Kasumi-1 (cell line): Measurements from ENCODE around the gene TMEM134.

Source experiments
- DNase-seq, 2 experiments: peaks; one replicate each; lab custom pipeline; 2025; lab: John Stamatoyannopoulos, UW

The TMEM134 gene

DNA sequence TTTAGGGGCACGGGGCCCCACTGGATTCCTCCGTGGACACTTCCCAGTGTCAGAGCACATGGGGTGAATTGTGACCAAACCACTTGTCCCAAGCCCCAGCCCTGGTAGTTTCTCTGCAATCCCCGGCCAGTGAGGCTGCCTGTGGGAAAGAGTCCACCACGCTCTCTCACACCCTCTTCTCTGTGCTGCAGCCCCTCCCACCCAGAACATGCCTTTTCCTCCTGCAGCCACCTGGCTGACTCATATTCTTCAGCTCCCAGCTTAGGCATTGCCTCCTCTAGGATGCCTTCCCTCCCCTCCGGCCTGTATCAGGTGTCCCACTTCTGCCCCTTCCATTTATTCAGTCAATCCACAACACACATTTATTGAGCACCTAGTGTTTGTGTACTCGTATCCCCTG, 46.2 kb downstream of the TMEM134 start:
- DNase-seq = no peak

DNA sequence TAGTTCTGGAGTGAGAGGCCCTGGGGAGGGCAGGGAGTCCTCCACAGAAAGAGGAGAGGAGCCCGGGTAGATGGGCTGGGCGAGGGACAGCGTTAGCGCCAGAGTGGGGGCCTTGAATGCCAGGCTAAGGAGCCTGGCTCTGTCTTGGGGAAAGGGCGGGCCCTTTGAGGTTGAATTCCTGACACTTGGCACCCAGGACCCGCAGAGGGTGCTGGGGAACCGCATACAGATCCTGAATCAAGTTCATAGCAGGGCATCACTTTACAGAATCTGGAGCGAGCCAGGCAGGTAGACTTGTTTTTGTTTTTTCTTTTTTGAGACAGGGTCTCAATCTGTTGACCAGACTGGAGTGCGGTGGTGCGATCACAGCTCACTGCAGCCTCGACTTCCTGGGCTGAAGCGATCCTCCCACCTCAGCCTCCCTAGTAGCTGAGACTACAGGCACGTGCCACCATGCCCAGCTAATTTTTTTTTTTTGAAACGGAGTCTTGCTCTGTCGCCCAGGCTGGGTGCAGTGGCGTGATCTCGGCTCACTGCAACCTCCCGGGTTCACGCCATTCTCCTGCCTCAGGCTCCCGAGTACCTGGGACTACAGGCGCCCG, 47.5 kb downstream of the TMEM134 start:
- DNase-seq = no peak

DNA sequence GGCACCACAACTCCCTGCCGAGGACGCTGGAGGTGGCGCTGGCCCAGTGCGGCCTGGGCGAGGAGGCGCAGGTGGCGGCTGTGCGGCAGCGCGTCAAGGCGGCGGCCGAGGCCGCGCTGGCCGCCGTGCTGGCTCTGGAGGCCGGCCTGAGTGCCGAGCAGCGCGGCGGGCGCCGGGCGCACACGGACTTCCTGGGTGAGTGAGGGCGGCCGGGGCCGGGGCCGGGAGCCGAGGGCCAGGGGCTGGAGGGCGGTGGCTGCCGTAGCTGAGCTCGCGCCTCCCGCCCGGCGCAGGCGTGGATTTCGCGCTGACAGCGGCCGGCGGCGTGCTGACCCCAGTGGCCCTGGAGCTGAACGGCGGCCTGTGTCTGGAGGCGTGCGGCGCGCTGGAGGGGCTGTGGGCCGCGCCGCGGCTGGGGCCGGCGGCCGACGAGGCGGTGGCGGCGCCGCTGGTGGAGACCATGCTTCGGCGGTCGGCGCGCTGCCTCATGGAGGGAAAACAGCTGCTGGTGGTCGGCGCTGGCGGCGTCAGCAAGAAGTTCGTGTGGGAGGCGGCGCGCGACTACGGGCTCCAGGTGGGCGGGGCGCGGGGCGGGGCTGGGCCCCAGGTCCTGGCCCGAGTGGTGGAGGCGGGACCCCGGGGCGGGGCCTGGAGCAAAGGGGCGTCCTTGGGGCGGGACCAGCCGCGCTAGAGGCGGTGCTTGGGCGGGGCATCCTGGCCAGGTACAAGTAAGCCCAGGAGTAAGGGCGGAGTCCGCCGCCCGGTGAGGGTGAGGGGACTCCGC, 48.2 kb downstream of the TMEM134 start:
- peak; percentile 89 to 90 for DNase-seq

DNA sequence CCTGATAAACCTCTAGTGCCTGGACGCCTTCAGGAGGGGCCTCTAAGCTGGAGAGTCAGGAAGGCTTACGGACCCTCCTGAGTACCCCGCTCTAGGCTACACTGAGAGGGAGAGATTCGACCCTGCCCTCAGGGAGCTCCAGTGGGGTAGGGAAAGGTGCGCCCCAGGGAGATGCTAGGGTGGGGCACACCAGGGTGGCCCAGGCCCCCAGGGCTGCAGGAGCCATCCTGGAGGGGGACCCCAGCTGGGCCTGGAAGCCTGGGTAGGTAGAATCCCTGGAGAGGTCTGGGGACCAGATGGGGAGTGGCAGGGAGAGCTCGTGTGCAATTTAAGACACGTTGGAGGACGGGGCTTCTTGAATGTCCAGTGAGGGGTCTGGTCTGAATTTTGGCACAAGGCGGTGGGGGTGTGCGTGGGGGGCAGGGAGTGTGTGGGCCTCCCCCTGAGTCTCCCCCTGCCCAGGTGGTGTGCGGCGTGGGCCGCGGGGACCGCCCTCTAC, 48.9 kb downstream of the TMEM134 start:
- no peak for DNase-seq

DNA sequence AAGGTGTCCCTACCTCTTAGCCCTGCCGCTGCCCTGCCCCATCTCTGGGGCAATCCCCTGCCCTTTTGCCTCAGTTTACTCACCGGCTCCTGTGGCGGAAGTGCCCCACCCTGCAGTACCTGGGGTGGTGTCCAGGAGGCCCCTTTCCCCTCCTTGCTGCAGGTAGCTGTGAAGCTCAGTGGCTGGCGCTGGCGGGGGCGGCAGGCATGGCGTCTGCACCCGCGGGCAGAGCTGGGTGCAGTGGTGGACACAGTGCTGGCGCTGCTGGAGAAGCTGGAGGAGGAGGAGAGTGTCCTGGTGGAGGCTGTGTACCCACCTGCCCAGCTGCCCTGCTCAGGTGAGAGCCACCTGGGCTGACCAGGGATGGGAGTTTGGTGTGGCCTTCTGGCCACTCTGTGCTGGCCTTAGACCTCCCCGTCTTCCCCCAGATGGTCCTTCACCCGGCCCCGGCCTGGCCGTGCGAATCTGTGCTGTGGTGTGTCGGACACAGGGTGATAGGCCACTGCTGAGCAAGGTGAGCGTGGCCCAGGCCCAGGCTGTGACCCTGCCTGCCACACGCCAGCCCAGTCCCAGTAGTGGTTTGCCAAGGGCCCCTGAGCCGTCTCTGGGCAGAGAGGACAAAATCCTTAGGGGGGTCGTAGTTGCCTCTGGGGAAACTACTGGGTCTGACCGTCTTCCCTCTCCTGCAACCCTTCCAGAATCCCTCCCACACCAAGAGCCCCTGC, 49.6 kb downstream of the TMEM134 start:
- DNase-seq = no peak

DNA sequence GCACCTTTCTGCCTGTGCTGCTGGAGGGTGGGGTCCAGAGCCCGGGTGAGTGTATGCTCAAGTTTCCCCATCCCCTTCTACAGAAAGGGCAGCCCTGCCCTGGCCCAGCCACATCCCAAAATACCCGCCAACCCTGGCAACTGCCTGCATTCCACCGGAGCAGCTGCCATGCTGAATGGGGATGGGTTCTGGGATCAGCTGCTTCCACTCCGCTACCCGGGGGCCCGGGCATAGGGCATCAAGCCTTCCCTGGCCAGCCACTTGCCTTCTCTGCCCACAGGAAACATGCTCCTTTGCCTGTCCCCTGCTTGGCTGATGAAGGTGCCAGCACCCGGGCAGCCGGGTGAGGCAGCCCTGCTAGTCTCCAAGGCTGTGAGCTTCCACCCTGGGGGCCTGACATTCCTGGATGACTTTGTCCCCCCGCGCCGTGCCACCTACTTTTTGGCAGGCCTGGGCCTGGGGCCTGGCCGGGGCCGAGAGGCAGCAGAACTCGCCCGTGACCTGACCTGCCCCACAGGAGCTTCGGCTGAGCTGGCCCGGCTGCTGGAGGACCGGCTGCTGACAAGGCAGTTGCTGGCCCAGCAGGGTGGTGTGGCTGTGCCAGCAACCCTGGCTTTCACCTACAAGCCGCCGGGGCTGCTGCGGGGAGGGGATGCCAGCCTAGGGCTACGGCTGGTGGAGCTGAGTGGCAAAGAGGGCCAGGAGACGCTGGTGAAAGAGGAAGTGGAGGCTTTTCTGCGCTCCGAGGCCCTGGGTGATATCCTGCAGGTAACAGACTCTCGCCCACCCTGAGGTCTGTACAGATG, 50.4 kb downstream of the TMEM134 start:
- DNase-seq = peak; percentile 19 to 41

DNA sequence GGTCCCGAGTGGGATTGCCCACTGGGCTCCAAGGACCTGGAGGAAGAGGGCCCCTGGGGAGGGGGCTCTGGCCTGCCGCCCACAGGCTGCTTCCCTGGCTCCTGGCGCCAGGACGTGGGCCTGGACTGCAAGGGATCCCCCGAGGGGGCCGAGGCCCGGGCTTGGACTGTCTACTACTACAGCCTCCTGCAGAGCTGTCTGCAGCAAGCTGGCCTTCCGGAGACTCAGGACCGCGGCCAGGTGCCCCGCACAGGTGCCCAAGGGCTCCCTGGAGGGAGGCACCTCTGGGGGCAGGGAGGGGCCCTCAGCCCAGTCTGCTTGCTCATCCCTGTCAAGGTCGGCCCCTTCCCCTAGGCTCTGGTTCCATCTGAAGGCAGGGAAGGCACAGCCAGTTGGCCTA, 51.6 kb downstream of the TMEM134 start:
- no peak for DNase-seq

DNA sequence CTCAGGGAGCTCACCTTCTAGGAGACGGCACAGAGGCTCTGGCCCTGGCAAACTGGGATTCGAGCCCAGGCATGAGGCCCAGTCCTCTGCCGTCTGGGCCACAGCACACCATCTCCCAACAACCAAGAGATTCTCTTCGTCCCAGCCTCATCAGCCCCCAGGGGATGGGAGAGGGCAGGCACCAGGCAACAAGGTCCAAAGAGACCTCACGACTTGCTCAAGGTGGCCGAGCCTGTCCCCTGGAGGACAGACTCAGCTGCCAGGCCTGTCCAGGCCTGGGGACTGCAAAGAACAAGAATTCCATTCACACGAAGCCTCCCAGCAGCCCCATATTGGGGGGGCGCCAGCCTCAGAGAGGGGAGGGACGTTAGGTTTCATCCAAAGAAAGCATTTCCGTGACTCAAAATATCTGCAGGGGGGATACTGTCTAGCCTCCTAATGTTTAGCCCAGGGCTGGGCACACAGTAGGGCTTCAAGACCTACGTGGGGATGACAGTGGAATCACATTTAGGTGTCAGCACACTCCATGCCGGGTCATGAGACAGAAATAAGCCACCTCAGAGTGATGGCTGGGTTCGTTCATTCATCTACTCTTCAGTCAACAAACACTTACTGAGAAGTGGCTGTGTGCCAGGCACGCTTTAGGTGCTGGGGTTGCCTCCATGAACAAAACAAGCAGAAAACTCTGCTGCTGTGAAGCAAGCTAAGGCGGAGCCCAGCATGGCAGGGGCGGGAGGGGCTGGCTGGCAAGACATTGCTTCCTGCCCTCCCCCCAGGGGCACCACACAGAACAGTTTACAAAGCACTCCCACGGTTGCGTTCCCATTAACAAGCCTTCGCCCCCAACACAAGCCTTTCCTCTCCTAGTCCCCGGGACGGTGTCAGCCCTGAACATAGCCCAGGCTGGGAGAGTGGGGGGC, 52.4 kb downstream of the TMEM134 start:
- no peak for DNase-seq

DNA sequence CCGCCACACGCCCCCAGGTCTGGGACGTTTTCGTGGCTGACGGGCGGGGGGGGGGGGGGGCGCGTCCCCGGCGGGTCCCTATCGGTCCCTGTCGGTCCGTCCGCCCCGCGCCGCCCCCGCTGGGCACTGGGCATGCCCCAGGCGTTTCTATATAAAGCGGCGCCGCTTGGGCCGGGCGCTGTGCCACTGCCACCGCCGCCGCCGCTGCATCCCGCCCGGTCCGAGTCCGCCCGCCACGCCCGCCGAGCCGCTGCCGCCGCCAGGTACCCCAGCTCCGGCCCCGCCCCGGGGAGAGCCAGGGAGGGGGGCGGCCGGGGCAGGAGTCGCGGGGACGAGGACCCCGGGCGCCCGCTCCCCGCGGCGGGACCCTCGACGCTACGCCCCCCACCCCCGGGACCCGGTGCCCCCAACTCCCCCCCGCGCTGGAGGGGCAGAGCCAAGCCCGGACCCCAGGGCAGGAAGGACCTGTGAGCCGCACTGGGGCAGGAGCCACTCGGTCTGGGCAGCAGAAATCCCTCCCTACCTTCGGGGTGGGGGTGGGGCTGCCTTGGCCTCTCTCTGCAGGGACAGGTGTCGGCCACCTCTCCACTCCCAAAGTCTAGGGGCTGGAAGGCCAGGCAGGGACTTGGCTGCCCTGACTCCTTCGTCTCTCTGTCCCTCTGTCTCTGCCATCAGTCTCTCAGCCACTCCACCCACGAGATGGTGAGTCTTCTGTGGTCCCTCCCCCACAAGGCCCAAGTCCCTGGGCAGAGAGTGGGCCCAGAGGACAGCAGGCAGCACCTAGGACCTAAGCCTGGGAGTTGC, 53.3 kb downstream of the TMEM134 start, which contains the start of gene CARNS1:
CARNS1 (plus strand) TSS at position 178 of the 804 bp plus-strand sequence; CDS start at position 700, 522 bp downstream.
- DNase-seq = no peak

DNA sequence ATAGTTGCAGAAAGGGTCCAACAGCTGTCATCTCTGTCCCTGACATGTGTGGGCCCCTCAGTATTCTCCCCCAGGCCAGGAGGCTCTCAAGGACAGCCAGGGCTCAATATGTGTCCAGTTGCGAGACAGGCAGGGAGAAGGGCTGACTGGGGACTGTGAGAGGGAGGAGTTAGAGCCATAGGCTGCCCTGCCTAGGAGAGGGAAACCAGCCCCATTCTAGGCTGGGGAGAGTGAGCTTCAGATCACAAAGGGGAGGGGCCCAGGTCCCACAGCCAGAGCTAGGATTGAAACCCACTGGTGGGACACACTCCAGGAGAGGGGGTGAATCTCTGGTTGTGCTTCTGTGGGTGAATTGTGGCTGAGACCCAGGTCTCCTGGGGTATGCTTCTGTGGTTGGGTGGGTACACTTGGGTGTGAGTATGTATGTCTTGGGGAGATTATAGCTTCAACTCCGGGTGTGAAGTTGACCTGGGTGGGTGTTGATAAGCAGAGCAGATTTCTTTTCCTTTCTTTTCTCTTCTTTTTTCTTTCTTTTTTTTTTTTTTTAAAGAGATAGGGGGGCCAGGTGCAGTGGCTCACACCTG, 55.7 kb downstream of the TMEM134 start:
- DNase-seq = no peak

DNA sequence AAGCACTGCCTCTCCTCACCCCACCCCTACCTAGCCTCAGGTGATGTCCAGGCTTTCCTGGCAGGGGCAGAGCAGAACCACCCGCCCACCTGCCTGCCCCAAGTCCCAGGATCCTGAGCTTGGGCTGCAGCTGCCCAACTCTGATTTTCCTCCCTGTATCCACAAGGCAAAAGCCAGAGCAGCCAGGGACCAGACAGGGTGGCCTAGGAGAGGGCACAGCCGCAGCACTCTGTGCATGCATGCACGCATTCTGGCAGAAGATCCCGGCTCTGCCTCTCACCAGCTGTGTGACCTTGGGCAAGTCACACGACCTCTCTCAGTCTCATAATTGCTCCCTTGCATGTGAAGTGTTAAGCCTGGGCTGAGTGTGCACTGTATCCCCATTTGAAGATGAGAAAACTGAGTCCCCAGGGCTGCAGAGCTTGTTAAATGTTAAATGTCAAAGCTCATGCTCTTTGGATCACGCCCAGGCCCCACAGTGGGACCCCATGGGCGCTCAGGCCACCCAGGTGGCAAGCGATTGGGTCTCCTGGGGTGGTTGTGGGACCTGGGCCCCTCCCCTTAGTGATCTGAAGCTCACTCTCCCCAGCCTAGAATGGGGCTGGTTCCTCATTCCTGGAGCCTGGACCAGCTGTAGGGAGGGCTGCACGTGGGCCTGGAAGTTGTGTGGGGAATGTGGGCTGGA, 56.4 kb downstream of the TMEM134 start:
- DNase-seq = no peak

DNA sequence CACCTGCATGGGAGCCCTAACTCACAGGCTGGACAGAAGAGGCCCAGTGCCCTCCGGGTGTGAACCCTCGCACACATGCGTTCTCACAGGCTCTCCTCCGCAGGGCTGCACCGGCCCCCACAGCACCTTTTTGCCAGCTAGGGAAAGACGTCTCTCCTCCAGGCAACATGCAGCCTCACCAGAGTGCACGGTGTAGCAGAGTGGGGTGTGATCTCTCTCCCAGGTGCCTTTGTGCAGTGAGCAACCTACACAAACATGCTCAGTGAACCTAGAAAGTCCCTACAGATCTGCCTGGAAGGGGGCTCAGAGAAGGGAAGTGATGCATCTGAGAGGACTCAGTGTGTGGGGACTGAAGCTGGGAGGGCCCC, 57.3 kb downstream of the TMEM134 start:
- no peak for DNase-seq
